Measurements from ENCODE around the gene C18orf63.
"Not testable (repeated sequence)": the region's sequence is repeated elsewhere in the genome, so short reads cannot be mapped to it uniquely, and the experiment has no call there.

The C18orf63 gene

DNA sequence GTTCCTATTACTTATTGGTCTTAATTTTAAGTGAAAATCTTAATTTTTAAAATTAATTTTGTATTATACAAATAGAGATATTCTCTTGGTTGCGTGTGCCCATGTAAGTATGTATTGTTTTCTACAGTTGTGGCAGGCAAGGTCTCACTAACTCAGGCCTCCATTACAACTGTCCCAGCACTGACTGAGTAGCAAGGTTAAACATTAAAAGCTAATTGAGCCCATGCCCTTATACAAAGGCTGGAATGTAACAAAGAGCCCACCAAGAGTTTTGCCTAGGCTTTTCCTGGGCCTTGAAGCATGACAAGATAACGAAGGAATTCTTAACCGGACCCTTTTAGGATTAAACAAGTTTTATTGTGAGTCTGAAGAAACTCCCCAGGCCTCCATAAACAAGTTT, 11.2 kb downstream of the C18orf63 start:
- DNase-seq (ENCODE audit: low read depth in 2 of 2): not testable (repeated sequence)

DNA sequence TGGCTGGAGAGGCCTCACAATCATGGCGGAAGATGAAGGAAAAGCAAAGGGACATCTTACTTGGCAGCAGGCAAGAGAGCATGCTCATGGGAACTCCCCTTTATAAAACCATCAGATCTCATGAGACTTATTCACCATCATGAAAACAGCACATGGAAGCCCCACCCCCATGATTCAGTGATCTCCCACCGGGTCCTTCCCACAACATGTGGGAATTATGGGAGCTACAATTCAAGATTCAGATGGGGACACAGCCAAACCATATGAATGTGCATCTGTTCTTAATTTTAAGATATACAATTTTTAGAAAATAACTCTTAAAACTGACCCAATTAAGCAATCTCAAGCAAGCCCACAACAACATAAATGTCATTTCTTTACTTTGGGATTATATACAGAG, 12.6 kb downstream of the C18orf63 start:
- DNase-seq (ENCODE audit: low read depth in 2 of 2): no peak

DNA sequence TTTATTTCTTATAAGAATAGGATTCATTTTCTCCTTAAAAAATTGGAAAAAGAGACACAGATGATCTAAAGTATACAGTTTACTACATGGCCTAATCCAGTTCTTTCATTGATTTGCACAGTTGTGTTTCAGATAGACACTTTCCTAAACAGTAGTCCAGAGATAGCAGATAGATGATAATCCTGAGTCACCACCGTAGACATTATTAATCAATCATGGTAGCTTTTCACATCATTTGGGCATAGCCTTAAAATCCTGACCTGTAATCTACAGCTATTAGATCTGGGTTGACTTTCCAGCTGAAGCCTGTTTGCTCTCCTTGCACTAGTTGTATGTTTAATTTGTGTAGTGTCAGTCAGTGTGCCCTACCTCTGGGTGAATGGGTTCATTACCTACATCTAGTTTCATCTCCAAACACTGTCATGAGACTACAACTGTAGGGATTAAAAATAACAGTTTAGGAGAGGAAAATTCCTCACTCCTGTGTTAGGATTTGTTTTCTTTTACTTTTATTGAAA, 14.1 kb downstream of the C18orf63 start:
- no peak for DNase-seq (ENCODE audit: low read depth in 2 of 2)

DNA sequence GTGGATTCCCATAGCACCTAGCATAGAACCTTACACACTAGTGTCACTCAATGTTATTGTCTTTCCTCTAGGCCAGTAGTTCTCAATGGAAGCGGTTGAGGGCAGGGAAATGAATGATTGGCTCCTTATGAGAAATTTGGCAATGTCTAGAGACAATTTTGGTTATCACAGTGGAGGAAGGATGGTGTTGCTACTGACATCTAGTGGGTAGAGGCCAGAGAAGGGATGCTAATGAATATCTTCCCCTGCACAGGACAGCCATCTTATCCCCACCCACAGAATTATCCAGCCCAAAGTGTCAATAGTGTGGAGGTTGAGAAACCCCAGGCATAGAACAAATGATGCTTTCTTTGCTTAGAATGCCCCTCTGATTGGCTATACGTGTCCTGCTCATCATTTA, 15.8 kb downstream of the C18orf63 start:
- no peak for DNase-seq (ENCODE audit: low read depth in 2 of 2)

DNA sequence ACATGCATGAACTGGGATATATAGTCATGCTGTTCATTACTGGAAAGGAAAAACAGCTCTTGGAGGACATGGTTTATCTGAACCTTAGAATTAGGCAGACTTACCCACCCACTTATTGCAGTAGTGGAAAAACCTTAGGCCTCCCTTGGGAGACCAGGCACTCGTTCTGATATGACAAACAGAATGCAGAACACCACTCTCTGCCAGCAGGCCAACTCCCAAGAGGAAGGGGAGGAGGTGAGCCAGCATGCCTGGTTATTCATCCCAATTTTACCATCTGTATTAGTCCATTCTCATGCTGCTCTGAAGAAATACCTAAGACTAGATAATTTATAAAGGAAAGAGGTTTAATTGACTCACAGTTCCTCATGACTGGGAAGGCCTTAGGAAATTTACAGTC, 17.5 kb downstream of the C18orf63 start:
- no peak for DNase-seq (ENCODE audit: low read depth in 2 of 2)

GRCh38 chr18:74334242-74334893, 18.7 kb downstream of the C18orf63 start:
- no peak for DNase-seq (ENCODE audit: low read depth in 2 of 2)

DNA sequence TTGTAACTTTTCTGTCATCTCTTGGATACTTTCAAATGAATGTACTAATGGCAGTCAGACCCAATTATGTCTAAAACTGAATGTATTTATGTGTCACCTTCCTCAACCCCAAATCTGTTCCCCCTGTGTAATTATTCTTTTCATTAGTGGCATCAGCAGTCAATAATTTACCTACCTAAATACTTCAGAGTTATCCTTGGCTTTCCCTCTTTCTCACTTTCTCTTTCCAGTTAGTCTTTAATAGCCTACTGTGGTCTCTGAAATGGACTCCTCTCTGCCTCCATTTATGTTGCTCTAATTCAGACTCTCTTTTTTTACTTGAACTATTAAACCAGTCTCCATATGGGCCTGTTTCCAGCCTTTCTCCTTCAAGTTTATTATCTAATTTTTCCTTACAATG, 21.0 kb downstream of the C18orf63 start:
- no peak for DNase-seq (ENCODE audit: low read depth in 2 of 2)

GRCh38 chr18:74337155-74337911, 21.7 kb downstream of the C18orf63 start:
- DNase-seq (ENCODE audit: low read depth in 2 of 2): no peak

DNA sequence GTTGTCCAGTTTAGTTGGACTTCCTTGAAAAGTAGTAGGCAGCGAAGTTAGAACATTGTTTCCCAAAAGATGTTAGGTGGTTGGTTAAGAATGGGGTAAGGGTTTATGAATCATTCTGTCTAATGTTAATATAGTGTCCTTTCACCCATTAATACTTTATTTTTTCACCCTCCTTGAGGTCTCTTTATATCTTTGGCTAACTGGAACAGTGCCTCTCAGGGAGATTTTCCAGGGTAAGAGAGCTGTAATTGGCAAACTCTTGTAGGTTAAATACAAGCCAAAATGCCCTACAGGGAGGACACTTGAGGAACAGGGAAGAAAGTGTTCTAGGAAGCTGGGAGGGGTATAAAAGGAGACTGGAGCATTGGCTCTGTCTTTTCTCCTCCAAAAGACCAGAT, 22.3 kb downstream of the C18orf63 start:
- no peak for DNase-seq (ENCODE audit: low read depth in 2 of 2)

DNA sequence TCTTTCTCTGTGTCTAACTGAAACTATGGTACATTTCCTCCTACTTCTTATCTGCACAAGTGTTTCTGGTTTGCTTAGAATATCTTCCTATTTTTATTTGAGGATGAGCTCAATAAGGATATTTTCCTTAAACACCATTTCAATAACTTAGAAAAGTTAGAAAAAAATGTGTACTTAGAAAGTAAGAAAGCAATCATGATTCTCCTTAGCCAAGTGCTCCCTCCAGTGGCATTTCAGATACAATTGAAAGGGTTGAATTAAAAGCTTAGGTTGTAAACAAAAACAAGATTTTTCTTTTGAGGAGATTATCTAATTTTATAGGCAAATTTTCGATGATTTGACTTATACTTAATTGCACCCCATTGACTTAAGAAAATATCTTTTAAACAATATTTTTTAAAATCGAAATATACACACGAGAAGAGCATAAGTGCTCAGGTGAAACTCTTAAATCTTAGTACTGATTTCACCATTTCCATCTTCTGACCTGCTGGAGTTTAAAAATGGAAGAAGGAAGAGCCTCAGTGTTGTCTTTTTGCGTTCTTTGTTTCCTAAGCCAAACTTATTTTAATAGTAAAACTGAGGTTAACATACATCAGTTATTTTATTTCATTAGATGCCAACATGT, 26.9 kb downstream of the C18orf63 start:
- DNase-seq (ENCODE audit: low read depth in 2 of 2): peak in 1 of 2 donors; percentile 7

DNA sequence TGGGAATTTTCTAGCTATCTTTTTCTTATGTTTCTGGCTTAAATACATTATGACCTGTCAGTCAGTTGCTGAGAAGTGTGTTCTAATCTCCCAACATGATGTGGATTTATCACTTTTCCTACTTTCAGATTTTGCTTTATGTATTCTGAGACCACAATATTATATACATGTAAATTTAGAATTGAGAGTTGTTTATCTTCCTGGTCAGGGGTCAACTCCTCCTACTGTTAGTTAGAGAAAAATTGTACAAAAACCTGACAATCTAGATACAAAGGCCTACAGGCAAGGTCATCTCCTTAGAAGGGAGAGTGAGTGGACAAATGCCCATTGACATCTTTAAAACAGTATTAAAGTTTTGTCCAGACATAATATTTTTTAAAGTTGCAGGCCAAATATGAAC, 30.6 kb downstream of the C18orf63 start:
- no peak for DNase-seq (ENCODE audit: low read depth in 2 of 2)

DNA sequence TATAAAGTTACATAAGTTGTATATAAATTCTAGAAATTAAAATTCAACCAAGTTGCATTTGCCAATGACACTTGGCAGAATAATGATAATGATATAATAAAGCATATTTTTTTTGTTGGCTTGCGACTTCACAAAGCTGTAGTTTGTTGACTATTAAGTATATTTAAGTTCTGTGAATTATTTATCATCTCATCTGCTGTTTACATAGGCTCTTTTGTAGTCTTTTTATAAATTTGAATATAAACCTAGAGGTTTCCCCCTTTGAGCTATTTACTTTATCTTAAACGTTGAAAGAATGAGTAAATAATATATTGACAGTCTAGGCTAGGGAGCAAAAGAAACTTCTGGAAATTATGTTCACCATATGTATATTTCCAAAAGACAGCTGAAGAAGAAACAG, 32.9 kb downstream of the C18orf63 start:
- DNase-seq (ENCODE audit: low read depth in 2 of 2): no peak

GRCh38 chr18:74351354-74351753, 35.7 kb downstream of the C18orf63 start:
- no peak for DNase-seq (ENCODE audit: low read depth in 2 of 2)

- peak; percentile 28 to 38 for DNase-seq (ENCODE audit: low read depth in 2 of 2)
Observed at GRCh38 chr18:74353169-74353775, 37.6 kb downstream of the C18orf63 start.

DNA sequence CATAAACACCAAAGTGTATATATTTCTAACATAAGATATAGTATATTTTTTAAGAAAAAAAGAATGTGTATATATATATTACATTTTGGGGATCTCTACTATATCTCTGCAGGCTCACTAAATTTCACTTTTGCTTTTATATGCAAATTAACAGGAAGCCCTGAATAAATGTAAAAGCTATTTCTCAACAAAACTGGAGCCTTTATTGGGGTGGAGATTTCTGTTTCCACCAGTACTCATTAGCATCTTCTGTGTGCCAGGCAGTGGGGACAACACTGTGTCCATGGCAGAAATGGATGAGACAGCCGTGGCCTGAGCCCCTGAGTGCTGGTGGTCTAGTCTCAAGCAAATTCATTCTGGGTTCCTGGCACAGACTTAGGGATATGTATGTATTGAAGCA, 41.3 kb downstream of the C18orf63 start:
- no peak for DNase-seq (ENCODE audit: low read depth in 2 of 2)

GRCh38 chr18:74360852-74361655, 45.4 kb downstream of the C18orf63 start:
- no peak for DNase-seq (ENCODE audit: low read depth in 2 of 2)

GRCh38 chr18:74367905-74368304, 52.3 kb downstream of the C18orf63 start:
- no peak for DNase-seq (ENCODE audit: low read depth in 2 of 2)

- no peak for DNase-seq (ENCODE audit: low read depth in 2 of 2)
Observed at GRCh38 chr18:74368901-74369705, 53.5 kb downstream of the C18orf63 start.

GRCh38 chr18:74370115-74370514, 54.5 kb downstream of the C18orf63 start:
- DNase-seq (ENCODE audit: low read depth in 2 of 2): no peak

DNA sequence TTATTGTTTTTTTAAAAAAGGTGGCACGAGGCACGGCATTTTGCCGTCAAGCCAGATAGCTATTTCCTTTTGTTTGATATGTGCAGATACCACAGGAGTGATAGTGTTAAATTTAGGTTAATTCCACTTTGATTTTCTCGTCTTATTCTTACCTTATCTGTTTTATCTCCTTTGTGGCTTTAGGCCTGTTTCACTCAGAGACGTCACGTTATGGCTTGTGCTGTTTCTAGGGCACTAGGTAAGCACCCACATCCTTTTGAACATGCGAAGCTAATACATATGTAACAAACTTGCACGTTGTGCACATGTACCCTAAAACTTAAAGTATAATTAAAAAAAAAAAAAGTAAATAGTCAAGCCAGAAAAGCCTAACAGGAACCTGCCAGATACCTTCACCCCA, 57.8 kb downstream of the C18orf63 start:
- peak in 1 of 2 donors; percentile 10 for DNase-seq (ENCODE audit: low read depth in 2 of 2)

GRCh38 chr18:74375999-74376398, 60.4 kb downstream of the C18orf63 start:
- no peak for DNase-seq (ENCODE audit: low read depth in 2 of 2)
